SK-N-SH treated with all-trans-retinoic acid at 6 μM for 48 hours (cell line): ENCODE measurements around the gene RAB39B.

ENCODE experiments used
- ARNTL ChIP-seq: fragments of 450-650 bp; formaldehyde crosslinking; IDR thresholded peaks from 2 replicates; pipeline ENCODE4 v1.5.0; 2020; ENCODE audit warnings: low read depth, mild to moderate bottlenecking, moderate library complexity, borderline replicate concordance
- BACH2 ChIP-seq: fragments of 250-450 bp; sonication (Bioruptor Pico); IDR thresholded peaks from 2 replicates; pipeline ENCODE4 v1.9.0; 2021; ENCODE audit warnings: mild to moderate bottlenecking, borderline replicate concordance
- ISL1 ChIP-seq: fragments of 250-450 bp; sonication (Bioruptor Pico); IDR thresholded peaks from 2 replicates; pipeline ENCODE4 v2.1.2; 2022; ENCODE audit warnings: mild to moderate bottlenecking, moderate library complexity
- PPARA ChIP-seq: fragments of 250-450 bp; sonication (Bioruptor Pico); IDR thresholded peaks from 2 replicates; pipeline ENCODE4 v1.5.0; 2020; ENCODE audit warnings: mild to moderate bottlenecking, borderline replicate concordance
- RARB ChIP-seq: fragments of 250-450 bp; sonication (Bioruptor Pico); IDR thresholded peaks from 2 replicates; pipeline ENCODE4 v1.8.0; 2021; ENCODE audit warnings: mild to moderate bottlenecking, moderate library complexity
- ZFP30 ChIP-seq: fragments of 450-650 bp; formaldehyde crosslinking; IDR thresholded peaks from 2 replicates; pipeline ENCODE4 v1.5.0; 2022; ENCODE audit warnings: mild to moderate bottlenecking, moderate library complexity
- TF ChIP-seq, protein P1 (sequence below): fragments of 250-450 bp; sonication (Bioruptor Pico); IDR thresholded peaks from 2 replicates; pipeline ENCODE4 v1.5.1; 2020; ENCODE audit warnings: low read depth, mild to moderate bottlenecking, moderate library complexity

DNA sequence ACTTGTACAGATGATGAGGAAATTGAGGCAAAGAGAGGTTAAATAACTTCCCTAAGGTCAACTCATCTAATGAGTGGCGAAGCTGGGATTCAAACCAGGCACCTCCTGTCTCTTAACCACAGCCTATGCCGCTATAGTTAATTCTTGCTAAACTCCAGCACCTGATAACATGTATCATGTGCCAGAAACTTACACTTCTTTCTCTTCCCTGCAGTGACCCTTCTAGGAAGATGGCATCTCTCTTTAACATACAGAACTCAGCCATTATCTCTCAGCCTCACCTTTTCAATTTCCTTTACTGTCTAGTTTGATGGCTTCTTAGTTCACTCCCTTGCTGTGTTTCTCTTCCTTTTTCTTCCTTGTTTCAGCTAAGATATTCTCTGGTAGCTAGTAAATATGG, 45.5 kb downstream of the RAB39B start:
- no peak for TF ChIP-seq RARB (CRISPR knock-in tag)
- no peak for TF ChIP-seq PPARA (CRISPR knock-in tag)
- TF ChIP-seq, protein P1, sequence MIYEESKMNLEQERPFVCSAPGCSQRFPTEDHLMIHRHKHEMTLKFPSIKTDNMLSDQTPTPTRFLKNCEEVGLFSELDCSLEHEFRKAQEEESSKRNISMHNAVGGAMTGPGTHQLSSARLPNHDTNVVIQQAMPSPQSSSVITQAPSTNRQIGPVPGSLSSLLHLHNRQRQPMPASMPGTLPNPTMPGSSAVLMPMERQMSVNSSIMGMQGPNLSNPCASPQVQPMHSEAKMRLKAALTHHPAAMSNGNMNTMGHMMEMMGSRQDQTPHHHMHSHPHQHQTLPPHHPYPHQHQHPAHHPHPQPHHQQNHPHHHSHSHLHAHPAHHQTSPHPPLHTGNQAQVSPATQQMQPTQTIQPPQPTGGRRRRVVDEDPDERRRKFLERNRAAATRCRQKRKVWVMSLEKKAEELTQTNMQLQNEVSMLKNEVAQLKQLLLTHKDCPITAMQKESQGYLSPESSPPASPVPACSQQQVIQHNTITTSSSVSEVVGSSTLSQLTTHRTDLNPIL, result no peak
- no peak for TF ChIP-seq ARNTL (CRISPR knock-in tag)
- TF ChIP-seq BACH2 (CRISPR knock-in tag), result no peak
- TF ChIP-seq ISL1 (CRISPR knock-in tag), result no peak
- TF ChIP-seq ZFP30 (CRISPR knock-in tag), result no peak
